Measurements from ENCODE around the gene GOLT1A.

The GOLT1A gene

DNA sequence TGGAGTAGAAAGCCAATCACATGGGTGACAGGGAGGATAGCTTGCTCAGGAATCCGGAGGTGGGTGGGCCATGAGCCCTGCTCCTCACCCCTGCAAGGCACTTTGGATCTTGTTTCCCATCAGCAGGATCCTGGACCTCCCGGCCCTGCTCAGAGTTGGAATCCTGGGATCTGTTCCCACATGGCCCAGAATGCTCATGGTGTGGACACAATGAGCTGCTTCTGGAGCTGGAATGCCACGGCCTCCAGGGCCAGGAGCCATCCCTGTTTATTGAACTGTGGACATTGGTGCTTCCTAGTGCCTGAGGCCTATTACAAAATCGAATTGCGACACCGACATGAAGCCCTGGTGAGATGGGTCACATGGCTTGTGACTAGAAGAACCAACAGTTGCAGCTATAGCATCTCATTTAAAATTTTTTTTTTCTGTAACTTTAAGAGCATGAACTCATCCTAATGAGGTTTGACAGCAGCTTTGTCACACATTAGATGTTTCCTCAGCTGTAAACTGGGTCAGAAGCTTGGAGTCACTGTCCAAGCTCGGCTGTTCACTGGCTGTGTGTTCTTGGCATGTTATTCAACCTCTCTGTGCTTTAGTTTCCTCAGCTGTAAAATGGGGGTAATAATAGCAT lies 40.4 kb upstream of the GOLT1A start:
- Histone ChIP-seq H3K4me3 (ENCODE audit: low read depth in 1 of 2, low read length in 2 of 2) (no peak overlapping the region), H3K79me2 (ENCODE audit: insufficient read depth, low read length) (no peaks in the 10 kb centered on the region), H3K27ac (ENCODE audit: low read length) (no peak overlapping the region), H3K36me3 (ENCODE audit: insufficient read depth, low read length) (no peaks in the 10 kb centered on the region), H2AFZ (ENCODE audit: low read depth, low read length) (no peak overlapping the region), H3K27me3 (ENCODE audit: insufficient read depth, low read length, poor library complexity) (peaks cover 26% of the 10 kb centered on the region), H3K9ac (ENCODE audit: low read depth, low read length) (no peak overlapping the region), H3K4me1 (ENCODE audit: insufficient read depth, low read length) (no peaks in the 10 kb centered on the region), H3K4me2 (ENCODE audit: insufficient read depth, low read length) (no peak overlapping the region), H3K9me3 (ENCODE audit: insufficient read depth, low read length, severe bottlenecking) (no peaks in the 10 kb centered on the region), H4K20me1 (ENCODE audit: insufficient read depth, low read length) (peaks cover 9% of the 10 kb centered on the region; the same call in 1 of the 2 replicates)
- ATAC-seq (ENCODE audit: insufficient read depth, low read depth) (no peak), DNase-seq (no peak)
- TF ChIP-seq EZH2 (IDR thresholded peaks at IDR 0.05; ENCODE audit: borderline replicate concordance, low read depth, low read length, severe bottlenecking) (no peak), CTCF (IDR thresholded peaks at IDR 0.05; ENCODE audit: borderline replicate concordance, extremely low read depth, low read length, poor library complexity, severe bottlenecking) (no peak)

- Histone ChIP-seq H3K4me1 (ENCODE audit: insufficient read depth, low read length) (no peaks in the 10 kb centered on the region), H2AFZ (ENCODE audit: low read depth, low read length) (no peak overlapping the region), H3K9me3 (ENCODE audit: insufficient read depth, low read length, severe bottlenecking) (no peaks in the 10 kb centered on the region), H4K20me1 (ENCODE audit: insufficient read depth, low read length) (0 out of 2 replicates have a peak, but pooled peaks cover 6% of the 10 kb centered on the region), H3K9ac (ENCODE audit: low read depth, low read length) (no peak overlapping the region), H3K36me3 (ENCODE audit: insufficient read depth, low read length) (no peaks in the 10 kb centered on the region), H3K27ac (ENCODE audit: low read length) (no peak overlapping the region), H3K79me2 (ENCODE audit: insufficient read depth, low read length) (no peaks in the 10 kb centered on the region), H3K27me3 (ENCODE audit: insufficient read depth, low read length, poor library complexity) (peaks cover 29% of the 10 kb centered on the region), H3K4me2 (ENCODE audit: insufficient read depth, low read length) (no peak overlapping the region), H3K4me3 (ENCODE audit: low read depth in 1 of 2, low read length in 2 of 2) (no peak overlapping the region)
- TF ChIP-seq EZH2 (IDR thresholded peaks at IDR 0.05; ENCODE audit: borderline replicate concordance, low read depth, low read length, severe bottlenecking) = no peak
- TF ChIP-seq CTCF (IDR thresholded peaks at IDR 0.05; ENCODE audit: borderline replicate concordance, extremely low read depth, low read length, poor library complexity, severe bottlenecking) = no peak
- DNase-seq = no peak
- no peak for ATAC-seq (ENCODE audit: insufficient read depth, low read depth)
Measured at GRCh38 chr1:204251926-204252689, 38.3 kb upstream of the GOLT1A start.

- Histone ChIP-seq H3K36me3 (ENCODE audit: insufficient read depth, low read length) (no peaks in the 10 kb centered on the region), H3K4me3 (ENCODE audit: low read depth in 1 of 2, low read length in 2 of 2) (no peak overlapping the region), H3K9me3 (ENCODE audit: insufficient read depth, low read length, severe bottlenecking) (no peaks in the 10 kb centered on the region), H2AFZ (ENCODE audit: low read depth, low read length) (no peak overlapping the region), H4K20me1 (ENCODE audit: insufficient read depth, low read length) (0 out of 2 replicates have a peak, but pooled peaks cover 6% of the 10 kb centered on the region), H3K9ac (ENCODE audit: low read depth, low read length) (no peak overlapping the region), H3K79me2 (ENCODE audit: insufficient read depth, low read length) (no peaks in the 10 kb centered on the region), H3K27ac (ENCODE audit: low read length) (no peak overlapping the region), H3K4me1 (ENCODE audit: insufficient read depth, low read length) (no peaks in the 10 kb centered on the region), H3K4me2 (ENCODE audit: insufficient read depth, low read length) (no peak overlapping the region), H3K27me3 (ENCODE audit: insufficient read depth, low read length, poor library complexity) (peaks cover 29% of the 10 kb centered on the region)
- DNase-seq = no peak
- no peak for ATAC-seq (ENCODE audit: insufficient read depth, low read depth)
- TF ChIP-seq CTCF (IDR thresholded peaks at IDR 0.05; ENCODE audit: borderline replicate concordance, extremely low read depth, low read length, poor library complexity, severe bottlenecking) (no peak), EZH2 (IDR thresholded peaks at IDR 0.05; ENCODE audit: borderline replicate concordance, low read depth, low read length, severe bottlenecking) (no peak)
Measured at GRCh38 chr1:204251286-204251685, 37.5 kb upstream of the GOLT1A start.
